Spleen (tissue), 11 donors: Measurements from ENCODE around the gene SLC4A4. TPM values are rescaled to one million over a fixed set of nuclear protein-coding genes. Genes with fewer than 3 reads are reported as not detected.

Experiments
- DNase-seq: peaks from one replicate; pipeline ENCODE4 v3.0.0-alpha.2; 2020
- H3K27ac ChIP-seq, 8 donors: fragments of 200-600 bp; sonication (generic) in 7 of 8; 1 replicate in 4 of 8; 2 replicates in 4 of 8; pipeline versions ENCODE4 v1.5.0 to v1.8.0; 2016 to 2021; ENCODE audit warnings: inconsistent platforms in 4 of 8, mild to moderate bottlenecking in 4 of 8, moderate library complexity in 1 of 8
- H3K27me3 ChIP-seq, 7 donors: fragments of 200-600 bp; sonication (generic) in 6 of 7; replicated peaks in 1 of 7; 1 replicate in 4 of 7; 2 replicates in 3 of 7; pipeline versions ENCODE4 v1.5.0 to v1.8.0; 2016 to 2021; ENCODE audit warnings: inconsistent platforms in 3 of 7, mild to moderate bottlenecking in 1 of 7
- H3K36me3 ChIP-seq, 6 donors: fragments of 200-600 bp; sonication (generic) in 5 of 6; 1 replicate in 4 of 6; 2 replicates in 2 of 6; pipeline versions ENCODE4 v1.5.0 to v1.8.0; 2016 to 2021; ENCODE audit warnings: inconsistent platforms in 2 of 6
- H3K4me1 ChIP-seq, 6 donors: fragments of 200-600 bp; sonication (generic) in 5 of 6; 1 replicate in 3 of 6; 2 replicates in 3 of 6; pipeline versions ENCODE4 v1.5.0 to v1.8.0; 2016 to 2021; ENCODE audit warnings: inconsistent platforms in 3 of 6
- H3K4me3 ChIP-seq, 8 donors: fragments of 200-600 bp; sonication (generic) in 7 of 8; 1 replicate in 4 of 8; 2 replicates in 4 of 8; pipeline versions ENCODE4 v1.5.0 to v1.8.0; 2016 to 2021; ENCODE audit warnings: inconsistent platforms in 4 of 8, mild to moderate bottlenecking in 4 of 8, moderate library complexity in 2 of 8
- H3K9me3 ChIP-seq, 8 donors: fragments of 200-600 bp; sonication (generic) in 7 of 8; 1 replicate in 4 of 8; 2 replicates in 4 of 8; pipeline versions ENCODE4 v1.5.0 to v1.8.0; 2016 to 2021; ENCODE audit warnings: inconsistent platforms in 4 of 8
- CTCF ChIP-seq, 11 experiments: fragments of 200-600 bp in 7 of 11; fragments of 450-650 bp in 4 of 11; sonication (generic) in 4 of 11; IDR thresholded peaks in 8 of 11; conservative IDR thresholded peaks in 3 of 11; 1 replicate in 7 of 11; 2 replicates in 4 of 11; pipeline versions ENCODE4 v1.4.0 to v1.8.0; 2016 to 2021; ENCODE audit warnings: antibody characterized with exemption in 11 of 11, inconsistent platforms in 4 of 11, mild to moderate bottlenecking in 1 of 11
- POLR2A ChIP-seq, 3 donors: fragments of 450-650 bp; IDR thresholded peaks; one replicate each; pipeline ENCODE4 v1.5.1; 2017; ENCODE audit warnings: antibody characterized with exemption in 3 of 3, mild to moderate bottlenecking in 1 of 3
- POLR2AphosphoS5 ChIP-seq, 3 donors: sonication (generic); formaldehyde crosslinking; IDR thresholded peaks; one replicate each; pipeline ENCODE4 v1.5.1; 2017; ENCODE audit warnings: antibody characterized with exemption in 3 of 3
- WGBS, 5 donors: extraction: QIAGEN DNeasy Blood & Tissue Kit in 3 of 5; methylation state at CpG; one replicate each; pipeline versions ENCODE4 v1.1.5 to v1.1.7; 2013 to 2018; 5-methylcytosine and 5-hydroxymethylcytosine counted together
- intact Hi-C: fragments of 100-400 bp; cut with DNase I; formaldehyde crosslinking; loops from one replicate; pipeline ENCODE4 v1.15.0; 2023; ENCODE audit warnings: low total_unique reads
- polyA plus RNA-seq, 3 donors: library from polyadenylated mRNA; stranded (reverse); fragments of 200-250 nt; gene quantifications; one replicate each; pipeline ENCODE4 v1.2.1, GENCODE V29; 2013
- total RNA-seq, 7 donors: library from RNA; depleted of rRNA in 3 of 7; stranded (reverse); fragments of >200 nt in 3 of 7; fragmentation: NEBNext Ultra II Directional in 4 of 7; extraction: Animal tissue kit (Norgen Biotek cat#: 25700) in 4 of 7; gene quantifications; one replicate each; pipeline versions ENCODE4 v1.1.0 to v1.2.1, GENCODE V29; 2016 to 2021
- donor health status: healthy with polysubstance abuse.
- donor health status: DM: no; HTN: no; CAD: no; lungs with moderate emphysema.
- donor health status: DM: no; HTN: no; CAD: no.
- donor health status: Bipolar disorder and iron deficiency.
- donor health status: healthy.
- donor health status: DM: no; HTN: no; CAD: no.
- donor health status: DM: yes; HTN: yes; CAD: no.

SLC4A4 gene
- total and polyA plus RNA-seq, 10 donors = 0.07 to 3.4 (median 1.4) TPM

- TF ChIP-seq POLR2A (IDR thresholded peaks at IDR 0.05) = no peak
- TF ChIP-seq POLR2AphosphoS5 (IDR thresholded peaks at IDR 0.05) = no peak
- no peak for TF ChIP-seq CTCF (IDR thresholded peaks at IDR 0.05 in 8 of 11, conservative IDR thresholded peaks at IDR 0.05 in 3 of 11)
- Histone ChIP-seq H3K27ac (no peak overlapping the region), H3K4me1 (no peaks in the 10 kb centered on the region), H3K4me3 (no peak overlapping the region), H3K9me3 (no peaks in the 10 kb centered on the region), H3K36me3 (no peaks in the 10 kb centered on the region), H3K27me3 (no peaks in the 10 kb centered on the region)
- no peak for DNase-seq
- intact Hi-C loops = no loop called here
These were observed 17.2 kb downstream of the SLC4A4 start for GRCh38 chr4:71355971-71356370.

GRCh38 chr4:71356924-71357663 is 18.3 kb downstream of the SLC4A4 start:
- H3K36me3 ChIP-seq = no peaks in the 10 kb centered on the region
- intact Hi-C loops = no loop called here
- no peaks in the 10 kb centered on the region for H3K9me3 ChIP-seq
- no peaks in the 10 kb centered on the region for H3K27me3 ChIP-seq
- TF ChIP-seq CTCF (IDR thresholded peaks at IDR 0.05 in 8 of 11, conservative IDR thresholded peaks at IDR 0.05 in 3 of 11) (no peak), POLR2AphosphoS5 (IDR thresholded peaks at IDR 0.05) (no peak), POLR2A (IDR thresholded peaks at IDR 0.05) (no peak)
- WGBS, 5 donors = 81 to 93% (median 86%) methylated on average over 6 of the region's 6 CpGs
- H3K4me1 ChIP-seq = no peaks in the 10 kb centered on the region
- no peak for DNase-seq
- H3K4me3 ChIP-seq = no peak overlapping the region
- no peak overlapping the region for H3K27ac ChIP-seq

- TF ChIP-seq POLR2A (IDR thresholded peaks at IDR 0.05) (no peak), CTCF (IDR thresholded peaks at IDR 0.05 in 8 of 11, conservative IDR thresholded peaks at IDR 0.05 in 3 of 11) (no peak), POLR2AphosphoS5 (IDR thresholded peaks at IDR 0.05) (no peak)
- no peaks in the 10 kb centered on the region for H3K27me3 ChIP-seq
These were observed 22.0 kb downstream of the SLC4A4 start for GRCh38 chr4:71360844-71361243.

GRCh38 chr4:71361476-71361875 is 22.7 kb downstream of the SLC4A4 start:
- no peak overlapping the region for H3K4me3 ChIP-seq
- H3K27ac ChIP-seq = no peak overlapping the region
- H3K9me3 ChIP-seq = no peaks in the 10 kb centered on the region
- no peaks in the 10 kb centered on the region for H3K36me3 ChIP-seq
- no peaks in the 10 kb centered on the region for H3K27me3 ChIP-seq
- intact Hi-C loops = no loop called here
- TF ChIP-seq CTCF (IDR thresholded peaks at IDR 0.05 in 8 of 11, conservative IDR thresholded peaks at IDR 0.05 in 3 of 11) (no peak), POLR2A (IDR thresholded peaks at IDR 0.05) (no peak), POLR2AphosphoS5 (IDR thresholded peaks at IDR 0.05) (no peak)
- no peak for DNase-seq
- H3K4me1 ChIP-seq = no peaks in the 10 kb centered on the region

More at GRCh38 chr4:71360844-71361243, 22.0 kb downstream of the SLC4A4 start:
- Histone ChIP-seq H3K27ac (no peak overlapping the region), H3K9me3 (no peaks in the 10 kb centered on the region), H3K4me3 (no peak overlapping the region), H3K4me1 (no peaks in the 10 kb centered on the region), H3K36me3 (no peaks in the 10 kb centered on the region)
- WGBS, 5 donors = 84 to 94% (median 91%) methylated on average over 12 of the region's 12 CpGs
- intact Hi-C loops = no loop called here
- DNase-seq = no peak
